ENCODE results near the gene TAAR1.

Gene TAAR1

DNA sequence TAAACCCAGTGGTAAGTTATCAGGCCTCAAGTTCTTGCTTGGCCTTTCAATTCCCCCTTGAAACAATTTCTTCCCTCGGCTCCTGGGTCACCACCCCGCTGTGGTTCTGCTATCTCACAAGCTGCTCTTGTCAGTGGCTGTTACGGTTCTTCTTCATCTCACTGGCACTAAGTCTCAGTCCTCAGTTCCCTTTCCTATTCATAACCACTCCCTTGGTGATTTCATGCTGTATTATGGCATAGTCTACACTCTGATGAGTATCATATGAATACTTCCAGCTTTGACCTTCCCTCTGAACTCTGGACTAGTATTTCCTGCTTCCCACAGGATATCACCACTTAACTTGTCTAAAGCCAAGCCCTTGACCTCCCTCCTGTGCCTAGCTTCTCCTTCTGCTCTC is 7.9 kb downstream of the TAAR1 start:
- TF ChIP-seq CTCF (IDR thresholded peaks at IDR 0.05) = no peak

GRCh38 chr6:132650429-132650828 is 8.6 kb downstream of the TAAR1 start:
- no peak for TF ChIP-seq CTCF (IDR thresholded peaks at IDR 0.05)

DNA sequence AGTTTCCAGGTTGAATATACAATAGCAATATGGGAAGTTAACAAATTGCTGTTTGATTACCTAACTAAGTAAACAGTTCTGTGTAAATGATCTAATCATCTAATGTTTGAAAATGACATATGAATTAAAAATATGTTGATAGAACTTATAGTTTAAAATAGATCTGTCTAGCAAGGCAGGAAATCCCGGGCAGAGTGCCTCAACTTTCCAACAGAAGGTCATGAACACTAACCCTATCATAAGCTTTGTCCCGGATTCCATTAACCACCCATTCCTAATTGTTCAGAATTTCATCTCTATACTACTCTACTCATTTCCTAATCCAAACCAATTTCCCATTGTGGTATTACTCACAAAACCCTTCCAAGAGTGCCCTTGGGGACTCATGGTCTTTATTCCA is 10.2 kb downstream of the TAAR1 start:
- no peak for TF ChIP-seq CTCF (IDR thresholded peaks at IDR 0.05)

- no peak for TF ChIP-seq CTCF (IDR thresholded peaks at IDR 0.05)
These were observed 10.6 kb downstream of the TAAR1 start for GRCh38 chr6:132648356-132648755.

DNA sequence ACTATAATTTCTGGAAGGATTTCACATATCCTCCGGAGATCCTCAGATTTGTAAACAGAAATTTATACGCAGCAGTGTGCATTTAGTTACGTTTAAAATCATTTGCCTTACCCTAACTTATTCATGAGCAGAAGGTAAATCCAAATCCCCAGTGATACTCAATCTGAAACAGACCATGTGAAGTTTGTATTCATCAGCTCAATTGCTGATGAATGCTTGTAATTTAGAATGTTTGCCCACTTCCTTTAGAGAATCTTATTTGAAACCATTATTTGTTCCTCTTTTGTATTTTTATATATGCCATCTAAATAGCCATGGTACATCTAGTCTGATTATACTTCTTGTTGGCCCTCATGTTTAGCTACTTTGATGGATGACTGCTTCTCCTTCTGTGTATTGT is 15.4 kb downstream of the TAAR1 start:
- no peak for TF ChIP-seq CTCF (IDR thresholded peaks at IDR 0.05)

DNA sequence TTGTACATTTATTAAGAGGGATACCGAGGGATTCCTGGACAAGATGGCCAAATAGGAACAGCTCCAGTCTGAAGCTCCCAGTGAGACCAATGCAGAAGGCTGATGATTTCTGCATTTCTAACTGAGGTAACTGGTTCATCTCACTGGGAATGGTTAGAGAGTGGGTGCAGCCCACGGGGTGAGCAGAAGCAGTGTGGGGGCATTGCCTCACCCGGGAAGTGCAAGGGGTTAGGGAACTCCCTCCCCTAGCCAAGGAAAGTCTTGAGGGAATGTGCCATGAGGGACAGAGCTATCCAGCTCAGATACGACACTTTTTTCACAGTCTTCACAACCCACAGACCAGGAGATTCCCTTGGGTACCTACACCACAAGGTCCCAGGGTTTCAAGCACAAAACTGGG is 24.2 kb downstream of the TAAR1 start:
- no peak for TF ChIP-seq CTCF (IDR thresholded peaks at IDR 0.05)

- TF ChIP-seq CTCF (IDR thresholded peaks at IDR 0.05) = no peak
These were observed 25.6 kb downstream of the TAAR1 start for GRCh38 chr6:132633362-132633761.

DNA sequence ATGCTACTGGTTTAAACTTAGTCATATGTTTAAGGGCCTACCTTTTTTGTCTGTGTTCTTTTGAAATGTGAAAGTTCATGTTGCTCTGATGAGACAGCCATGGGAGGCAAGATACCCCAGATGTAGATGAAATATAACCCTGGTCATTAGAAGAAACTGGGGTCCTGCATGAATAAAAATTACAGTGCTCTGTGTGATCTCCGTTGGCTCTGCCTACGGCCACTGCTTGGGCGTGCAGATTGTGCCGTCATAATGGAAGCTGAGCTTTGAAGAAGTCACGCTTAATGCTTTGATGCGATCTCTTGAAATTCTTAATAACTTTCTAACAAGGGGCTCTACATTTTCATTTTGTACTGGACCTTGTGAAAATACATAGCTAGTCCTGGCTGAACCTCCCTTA is 34.8 kb downstream of the TAAR1 start, which contains the start of gene TAAR2:
TSS of gene TAAR2 (minus strand) at position 101 of the 400 bp plus-strand sequence. CDS start at position 101, 0 bp downstream.
- TF ChIP-seq CTCF (IDR thresholded peaks at IDR 0.05) = no peak

Measured in LNCAP (cell line).